ENCODE results near the gene OR13A1.
"Not testable (repeated sequence)": the region's sequence is repeated elsewhere in the genome, so short reads cannot be mapped to it uniquely, and the experiment has no call there.

- TF ChIP-seq CTCF (IDR thresholded peaks at IDR 0.05; ENCODE audit: low read length); EZH2 (optimal IDR thresholded peaks at IDR 0.05; ENCODE audit: low read depth, low read length): not testable (repeated sequence)
These were observed 43.6 kb upstream of the OR13A1 start for GRCh38 chr10:45358961-45359360.
